B cell (primary cell): ENCODE results near the gene SLC39A13. TPM values are rescaled to one million over a fixed set of nuclear protein-coding genes. Genes with fewer than 3 reads are reported as not detected.

Experiments
- ATAC-seq: fragments of 200-7000 bp; cut with Tn5 transposase; one replicate; pipeline ENCODE4 v1.10.0; 2021; ENCODE audit warnings: low read depth, mild to moderate bottlenecking, moderate number of reproducible peaks, moderate library complexity
- CTCF ChIA-PET: fragments of 350-600 bp; sonication (Branson Sonifier 250); formaldehyde crosslinking; loops from one replicate; lab custom pipeline; 2021; ENCODE audit warnings: antibody characterized with exemption, inconsistent platforms; lab: Charles Lee
- POLR2A ChIA-PET: fragments of 350-600 bp; sonication (Branson Sonifier 250); formaldehyde crosslinking; loops from one replicate; lab custom pipeline; 2021; ENCODE audit warnings: antibody characterized with exemption; lab: Charles Lee
- DNase-seq: peaks from one replicate; pipeline ENCODE4 v3.0.0; 2013
- H2AFZ ChIP-seq: 2 replicates; pipeline ENCODE4 v1.6.1; 2012; ENCODE audit warnings: mild to moderate bottlenecking, low read depth, low read length; ENCODE audit not compliant: insufficient read depth, poor library complexity, severe bottlenecking
- H3K27ac ChIP-seq, 2 donors: 1 replicate in 1 of 2; 2 replicates in 1 of 2; pipeline ENCODE4 v1.5.1; 2012 to 2013; ENCODE audit warnings: low read length in 2 of 2, mild to moderate bottlenecking in 2 of 2, moderate library complexity in 1 of 2
- H3K27me3 ChIP-seq, 4 experiments: fragments of 200-600 bp in 1 of 4; sonication (generic) in 1 of 4; replicated peaks in 1 of 4; 1 replicate in 2 of 4; 2 replicates in 2 of 4; pipeline versions ENCODE4 v1.6.1 to v1.7.0; 2013 to 2016; ENCODE audit warnings: low read length in 3 of 4, mild to moderate bottlenecking in 2 of 4, mixed read lengths in 1 of 4, moderate library complexity in 1 of 4; ENCODE audit not compliant: insufficient read depth in 4 of 4, control insufficient read depth in 3 of 4; ENCODE audit errors: control extremely low read depth in 1 of 4
- H3K36me3 ChIP-seq, 2 experiments: replicated peaks in 1 of 2; 1 replicate in 1 of 2; 2 replicates in 1 of 2; pipeline versions ENCODE4 v1.6.1 to v1.7.1; 2013; ENCODE audit warnings: low read length in 1 of 2; ENCODE audit not compliant: insufficient read depth in 2 of 2, control insufficient read depth in 1 of 2; ENCODE audit errors: control extremely low read depth in 1 of 2, extremely low read depth in 1 of 2
- H3K4me1 ChIP-seq, 2 donors: fragments of 200-600 bp in 1 of 2; sonication (generic) in 1 of 2; 1 replicate in 1 of 2; 2 replicates in 1 of 2; pipeline versions ENCODE4 v1.5.1 to v1.6.1; 2013 to 2017; ENCODE audit warnings: low read length in 2 of 2; ENCODE audit not compliant: control insufficient read depth in 2 of 2, insufficient read depth in 2 of 2
- H3K4me2 ChIP-seq: replicated peaks from 2 replicates; pipeline ENCODE3; 2012; ENCODE audit warnings: mild to moderate bottlenecking, low read depth, low read length; ENCODE audit not compliant: poor library complexity, severe bottlenecking
- H3K4me3 ChIP-seq, 5 experiments: fragments of 200-600 bp in 1 of 5; sonication (generic) in 1 of 5; 1 replicate in 3 of 5; 2 replicates in 2 of 5; pipeline versions ENCODE4 v1.5.1 to v1.7.0; 2011 to 2016; ENCODE audit warnings: low read length in 4 of 5, mild to moderate bottlenecking in 4 of 5, low read depth in 2 of 5, control low read depth in 1 of 5, moderate library complexity in 1 of 5; ENCODE audit not compliant: insufficient read depth in 1 of 5; ENCODE audit errors: control extremely low read depth in 1 of 5, extremely low read depth in 1 of 5
- H3K79me2 ChIP-seq: fragments of 200-600 bp; sonication (generic); one replicate; pipeline ENCODE4 v1.6.0; 2016; ENCODE audit warnings: low read length; ENCODE audit not compliant: control insufficient read depth, insufficient read depth
- H3K9ac ChIP-seq: fragments of 200-600 bp; sonication (generic); 2 replicates; pipeline ENCODE4 v1.6.1; 2017; ENCODE audit warnings: mild to moderate bottlenecking, low read length, moderate library complexity
- H3K9me3 ChIP-seq, 3 donors: one replicate each; pipeline versions ENCODE4 v1.6.1 to v1.7.1; 2013; ENCODE audit warnings: low read length in 2 of 3; ENCODE audit not compliant: control insufficient read depth in 2 of 3, insufficient read depth in 1 of 3; ENCODE audit errors: control extremely low read depth in 1 of 3
- H4K20me1 ChIP-seq: 2 replicates; pipeline ENCODE4 v1.6.0; 2012; ENCODE audit warnings: mild to moderate bottlenecking, low read length; ENCODE audit not compliant: insufficient read depth, control insufficient read depth, poor library complexity, severe bottlenecking
- H3K27ac Mint-ChIP-seq: one replicate; pipeline ENCODE4 v1.8.0; 2021; ENCODE audit warnings: mixed read lengths
- H3K27me3 Mint-ChIP-seq: one replicate; pipeline ENCODE4 v1.8.0; 2021; ENCODE audit warnings: mixed read lengths
- H3K4me1 Mint-ChIP-seq: one replicate; pipeline ENCODE4 v1.8.0; 2021; ENCODE audit warnings: mixed read lengths
- H3K4me3 Mint-ChIP-seq: one replicate; pipeline ENCODE4 v1.8.0; 2021; ENCODE audit warnings: mixed read lengths
- H3K9me3 Mint-ChIP-seq: one replicate; pipeline ENCODE4 v1.8.0; 2022; ENCODE audit warnings: mixed read lengths; ENCODE audit not compliant: insufficient read depth
- EZH2 ChIP-seq: IDR thresholded peaks from 2 replicates; pipeline ENCODE4 v1.6.1; 2012; ENCODE audit warnings: borderline replicate concordance, low read depth, mild to moderate bottlenecking, moderate library complexity, low read length; ENCODE audit not compliant: insufficient read depth, poor library complexity, severe bottlenecking
- WGBS: methylation state at CpG from one replicate; pipeline ENCODE4 v1.1.5; 2013; ENCODE audit warnings: missing lambda C conversion rate; ENCODE audit not compliant: insufficient coverage; 5-methylcytosine and 5-hydroxymethylcytosine counted together
- intact Hi-C: fragments of 100-400 bp; cut with micrococcal nuclease; formaldehyde crosslinking; loops from one replicate; pipeline ENCODE4 v1.10.0; 2022
- polyA plus RNA-seq: library from polyadenylated mRNA; depleted of rRNA; stranded (reverse); fragments of >200 nt; gene quantifications from 2 replicates; pipeline ENCODE4 v1.2.3, GENCODE V29; 2012
- total RNA-seq, 2 donors: library from RNA; stranded (reverse); fragments of 120-200 nt in 1 of 2; gene quantifications; 1 replicate in 1 of 2; 2 replicates in 1 of 2; pipeline versions ENCODE4 v1.2.3 to v1.2.4, GENCODE V29; 2013 to 2022
- TF ChIP-seq, protein P1 (sequence below): fragments of 200-600 bp; IDR thresholded peaks from one replicate; pipeline ENCODE4 v1.8.0; 2022; ENCODE audit warnings: antibody characterized with exemption, mild to moderate bottlenecking

Gene SLC39A13
- total and polyA plus RNA-seq, 2 donors (not counting 1 experiment from before 2014, with no cell fraction given) = 33.0 to 55.7 TPM

DNA sequence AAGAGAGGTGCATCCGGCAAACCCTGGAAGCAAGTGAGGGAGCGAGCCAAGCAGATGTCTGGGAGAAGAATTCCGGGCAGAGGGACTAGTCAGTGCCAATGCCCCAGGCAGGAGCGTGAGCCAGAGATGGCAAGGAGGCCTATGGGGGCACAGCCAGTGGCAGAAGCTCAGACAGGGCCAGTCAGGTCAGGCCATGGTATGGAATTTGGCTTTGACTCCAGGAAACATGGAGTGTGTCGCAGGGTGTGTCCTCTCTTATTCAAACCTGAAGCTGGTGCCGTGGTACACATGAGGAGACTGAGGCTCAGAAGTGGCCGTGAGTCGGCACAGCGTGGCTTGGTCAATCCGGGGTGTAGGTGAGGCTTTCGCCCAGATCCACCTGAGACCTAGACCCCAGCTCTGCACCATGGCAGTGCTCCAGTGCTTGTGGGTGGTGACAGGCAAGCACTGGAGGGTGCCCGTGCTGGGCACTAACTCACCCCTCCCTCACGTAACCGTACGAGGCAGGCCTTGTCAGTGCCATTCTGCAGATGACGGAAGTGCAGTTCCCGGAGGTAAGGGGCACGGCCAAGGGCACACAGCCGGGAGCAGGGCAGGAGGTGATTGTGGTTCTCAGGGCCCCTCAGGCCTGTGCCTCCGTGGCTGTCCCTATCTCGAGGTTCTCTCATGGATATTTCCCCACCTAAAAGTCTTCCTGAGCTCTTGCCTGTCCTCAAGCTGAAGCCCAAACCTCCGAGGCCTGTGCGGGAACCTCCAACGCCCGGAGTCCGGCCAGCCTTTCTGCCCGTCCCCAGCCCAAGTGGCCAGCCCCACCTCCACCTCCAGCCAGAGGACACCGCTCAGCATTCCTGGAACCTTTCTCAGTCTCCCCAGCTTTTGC, 19.5 kb upstream of the SLC39A13 start:
- peaks cover 20 to 41% of the 10 kb centered on the region in 2 donors for H3K4me1 ChIP-seq
- Mint-ChIP-seq H3K27me3 (no peaks in the 10 kb centered on the region), H3K4me3 (no peak overlapping the region), H3K9me3 (no peaks in the 10 kb centered on the region), H3K27ac (peak overlapping the region; percentile 20), H3K4me1 (peaks cover 36% of the 10 kb centered on the region)
- TF ChIP-seq, protein P1, sequence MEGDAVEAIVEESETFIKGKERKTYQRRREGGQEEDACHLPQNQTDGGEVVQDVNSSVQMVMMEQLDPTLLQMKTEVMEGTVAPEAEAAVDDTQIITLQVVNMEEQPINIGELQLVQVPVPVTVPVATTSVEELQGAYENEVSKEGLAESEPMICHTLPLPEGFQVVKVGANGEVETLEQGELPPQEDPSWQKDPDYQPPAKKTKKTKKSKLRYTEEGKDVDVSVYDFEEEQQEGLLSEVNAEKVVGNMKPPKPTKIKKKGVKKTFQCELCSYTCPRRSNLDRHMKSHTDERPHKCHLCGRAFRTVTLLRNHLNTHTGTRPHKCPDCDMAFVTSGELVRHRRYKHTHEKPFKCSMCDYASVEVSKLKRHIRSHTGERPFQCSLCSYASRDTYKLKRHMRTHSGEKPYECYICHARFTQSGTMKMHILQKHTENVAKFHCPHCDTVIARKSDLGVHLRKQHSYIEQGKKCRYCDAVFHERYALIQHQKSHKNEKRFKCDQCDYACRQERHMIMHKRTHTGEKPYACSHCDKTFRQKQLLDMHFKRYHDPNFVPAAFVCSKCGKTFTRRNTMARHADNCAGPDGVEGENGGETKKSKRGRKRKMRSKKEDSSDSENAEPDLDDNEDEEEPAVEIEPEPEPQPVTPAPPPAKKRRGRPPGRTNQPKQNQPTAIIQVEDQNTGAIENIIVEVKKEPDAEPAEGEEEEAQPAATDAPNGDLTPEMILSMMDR = no peak
- no peak for TF ChIP-seq EZH2
- ChIA-PET POLR2A (interaction anchor here (2.2 kb wide), 1 partner anchor 10 kb away, joined by 7 read pairs; the partner anchor contains the start of gene SPI1), CTCF (interaction anchor here (0.6 to 2.8 kb wide), 6 partner anchors 11 to 584 kb away, joined by 3 to 17 read pairs (median 4); no protein-coding TSS in a partner anchor)
- ATAC-seq (no peak), DNase-seq (no peak)
- intact Hi-C loops = no loop called here
- no peak overlapping the region for H3K27ac ChIP-seq
- no peak overlapping the region for H2AFZ ChIP-seq
- H3K36me3 ChIP-seq = no peaks in the 10 kb centered on the region
- H3K27me3 ChIP-seq = no peaks in the 10 kb centered on the region
- H3K79me2 ChIP-seq = peaks cover 17% of the 10 kb centered on the region
- no peak overlapping the region for H3K4me3 ChIP-seq
- WGBS = 97% methylated on average over 28 of the region's 28 CpGs
- H3K9ac ChIP-seq = no peak overlapping the region
- H4K20me1 ChIP-seq = no peaks in the 10 kb centered on the region
- no peak overlapping the region for H3K4me2 ChIP-seq
- no peaks in the 10 kb centered on the region for H3K9me3 ChIP-seq
